Keratinocyte (primary cell): ENCODE measurements around the gene FAT1. TPM values are rescaled to one million over a fixed set of nuclear protein-coding genes. Genes with fewer than 3 reads are reported as not detected.

Experiments
- DNase-seq: peaks from one replicate; pipeline ENCODE4 v3.0.0-alpha.2; 2011; ENCODE audit warnings: low read depth, missing footprints, low spot score
- FAIRE-seq: peaks from 2 replicates; lab custom pipeline; 2011; peaks lifted over from hg19 to GRCh38; lab: Jason Lieb, UNC
- H2AFZ ChIP-seq: 2 replicates; pipeline ENCODE4 v1.6.0; 2012; ENCODE audit warnings: low read length, control low read depth, inconsistent platforms; ENCODE audit not compliant: control insufficient read depth
- H3K27ac ChIP-seq: 2 replicates; pipeline ENCODE4 v1.5.1; 2011; ENCODE audit warnings: low read length; ENCODE audit not compliant: control insufficient read depth, insufficient read depth
- H3K27me3 ChIP-seq: 3 replicates; pipeline ENCODE4 v1.6.0; 2011; ENCODE audit warnings: low read length; ENCODE audit not compliant: control insufficient read depth, insufficient read depth; ENCODE audit errors: extremely low read depth
- H3K36me3 ChIP-seq, 2 experiments: 2 replicates in 1 of 2; 3 replicates in 1 of 2; pipeline ENCODE4 v1.5.1; 2011; ENCODE audit warnings: low read length in 2 of 2, mild to moderate bottlenecking in 1 of 2; ENCODE audit not compliant: control insufficient read depth in 2 of 2, insufficient read depth in 2 of 2; ENCODE audit errors: extremely low read depth in 1 of 2
- H3K4me1 ChIP-seq: 3 replicates; pipeline ENCODE4 v1.5.1; 2011; ENCODE audit warnings: low read length; ENCODE audit not compliant: control insufficient read depth, insufficient read depth; ENCODE audit errors: extremely low read depth
- H3K4me2 ChIP-seq: 3 replicates; pipeline ENCODE4 v1.6.0; 2011; ENCODE audit warnings: low read depth, low read length; ENCODE audit not compliant: control insufficient read depth, insufficient read depth; ENCODE audit errors: extremely low read depth
- H3K4me3 ChIP-seq, 3 experiments: fragments of 200-600 bp in 1 of 3; sonication (generic) in 1 of 3; 2 replicates in 2 of 3; 3 replicates in 1 of 3; pipeline ENCODE4 v1.5.1; 2011 to 2016; ENCODE audit warnings: low read length in 3 of 3, mild to moderate bottlenecking in 3 of 3, control low read depth in 2 of 3, inconsistent platforms in 1 of 3, low read depth in 1 of 3, mixed read lengths in 1 of 3, mixed run types in 1 of 3, moderate library complexity in 1 of 3; ENCODE audit not compliant: control insufficient read depth in 2 of 3, insufficient read depth in 2 of 3; ENCODE audit errors: extremely low read depth in 1 of 3
- H3K79me2 ChIP-seq: 2 replicates; pipeline ENCODE4 v1.6.0; 2012; ENCODE audit warnings: low read length; ENCODE audit not compliant: control insufficient read depth, insufficient read depth
- H3K9ac ChIP-seq: 3 replicates; pipeline ENCODE4 v1.6.0; 2011; ENCODE audit warnings: low read length; ENCODE audit not compliant: control insufficient read depth, insufficient read depth; ENCODE audit errors: extremely low read depth
- H3K9me1 ChIP-seq: 3 replicates; pipeline ENCODE4 v1.6.0; 2011; ENCODE audit warnings: low read length; ENCODE audit not compliant: control insufficient read depth, insufficient read depth; ENCODE audit errors: extremely low read depth
- H3K9me3 ChIP-seq: 2 replicates; pipeline ENCODE4 v1.5.1; 2012; ENCODE audit warnings: low read depth, low read length; ENCODE audit not compliant: control insufficient read depth
- H4K20me1 ChIP-seq: 3 replicates; pipeline ENCODE4 v1.6.0; 2011; ENCODE audit warnings: low read length; ENCODE audit not compliant: control insufficient read depth, insufficient read depth; ENCODE audit errors: extremely low read depth
- CTCF ChIP-seq, 3 experiments: IDR thresholded peaks in 1 of 3; conservative IDR thresholded peaks in 1 of 3; optimal IDR thresholded peaks in 1 of 3; 2 replicates in 2 of 3; 3 replicates in 1 of 3; pipeline versions ENCODE3 to v1.5.1; 2011; ENCODE audit warnings: low read length in 3 of 3, mild to moderate bottlenecking in 3 of 3, moderate library complexity in 2 of 3, control low read depth in 1 of 3, inconsistent platforms in 1 of 3; ENCODE audit not compliant: insufficient read depth in 2 of 3; ENCODE audit errors: extremely low read depth in 1 of 3
- EZH2 ChIP-seq: IDR thresholded peaks from one replicate; pipeline ENCODE4 v1.6.1; 2012; ENCODE audit warnings: inconsistent platforms, mild to moderate bottlenecking, low read length, moderate library complexity
- dilution Hi-C: fragments of 300-500 bp; cut with MboI; formaldehyde crosslinking; loops from one replicate; pipeline ENCODE4 v1.7.0; 2020; ENCODE audit warnings: low sequenced_read_pairs; ENCODE audit not compliant: extremely low pct_ligation_motif_present
- polyA plus RNA-seq, 5 experiments: library from polyadenylated mRNA; depleted of rRNA in 3 of 5; stranded (reverse) in 3 of 5; stranded (forward) in 1 of 5; unstranded in 1 of 5; fragments of >200 nt; gene quantifications; 1 replicate in 1 of 5; 2 replicates in 3 of 5; 3 replicates in 1 of 5; pipeline versions ENCODE4 v1.2.1 to v1.2.3, GENCODE V29; 2011 to 2012; ENCODE audit warnings: missing spikeins in 2 of 5, low read depth in 1 of 5, low replicate concordance in 1 of 5

The FAT1 gene
- polyA plus RNA-seq, 1 donor (not counting 4 experiments of a cell fraction or from before 2014, with no cell fraction given) = 329 TPM

GRCh38 chr4:186684889-186685309, 38.8 kb downstream of the FAT1 start:
- H3K4me2 ChIP-seq = no peak overlapping the region
- FAIRE-seq (peak; percentile 9), DNase-seq (no peak)
- H4K20me1 ChIP-seq = peaks cover 52% of the 10 kb centered on the region
- no peaks in the 10 kb centered on the region for H3K9me1 ChIP-seq
- TF ChIP-seq EZH2 = no peak
- TF ChIP-seq CTCF (optimal IDR thresholded peaks at IDR 0.05 in 1 of 3, IDR thresholded peaks at IDR 0.05 in 1 of 3, conservative IDR thresholded peaks at IDR 0.05 in 1 of 3; ENCODE audit: extremely low read depth in 1 of 3, insufficient read depth in 2 of 3, low read length in 3 of 3) = no peak
- H3K9me3 ChIP-seq = no peaks in the 10 kb centered on the region
- no peak overlapping the region for H3K9ac ChIP-seq
- no peak overlapping the region for H3K4me3 ChIP-seq
- peaks cover 28% of the 10 kb centered on the region for H3K4me1 ChIP-seq
- H3K27me3 ChIP-seq = no peaks in the 10 kb centered on the region
- peaks cover 18% of the 10 kb centered on the region in 2 experiments for H3K36me3 ChIP-seq
- H3K27ac ChIP-seq = no peak overlapping the region
- no peak overlapping the region for H2AFZ ChIP-seq
- dilution Hi-C loops = no loop called here
- H3K79me2 ChIP-seq = peaks cover 99% of the 10 kb centered on the region

GRCh38 chr4:186684220-186684619, 39.4 kb downstream of the FAT1 start:
- no peak overlapping the region for H2AFZ ChIP-seq
- no peak for DNase-seq
- peaks cover 24% of the 10 kb centered on the region for H3K4me1 ChIP-seq
- H3K4me3 ChIP-seq = no peak overlapping the region
- H3K36me3 ChIP-seq = peaks cover 13 to 18% of the 10 kb centered on the region in 2 experiments
- peaks cover 99% of the 10 kb centered on the region for H3K79me2 ChIP-seq
- dilution Hi-C loops = no loop called here
- H3K27ac ChIP-seq = no peak overlapping the region
- no peak for FAIRE-seq
- H3K27me3 ChIP-seq = no peaks in the 10 kb centered on the region
- H3K4me2 ChIP-seq = no peak overlapping the region
- peaks cover 49% of the 10 kb centered on the region for H4K20me1 ChIP-seq
- H3K9ac ChIP-seq = no peak overlapping the region
- H3K9me1 ChIP-seq = no peaks in the 10 kb centered on the region
- no peaks in the 10 kb centered on the region for H3K9me3 ChIP-seq
- TF ChIP-seq EZH2 (no peak), CTCF (optimal IDR thresholded peaks at IDR 0.05 in 1 of 3, IDR thresholded peaks at IDR 0.05 in 1 of 3, conservative IDR thresholded peaks at IDR 0.05 in 1 of 3; ENCODE audit: extremely low read depth in 1 of 3, insufficient read depth in 2 of 3, low read length in 3 of 3) (no peak)
